Tibial nerve (tissue), 4 donors: ENCODE results near the gene NUTM2G.
"Not testable (repeated sequence)": the region's sequence is repeated elsewhere in the genome, so short reads cannot be mapped to it uniquely, and the experiment has no call there.

Experiments used
- CTCF ChIP-seq, 5 experiments: fragments of 200-600 bp in 3 of 5; fragments of 450-650 bp in 2 of 5; sonication (generic) in 3 of 5; IDR thresholded peaks; one replicate each; pipeline ENCODE4 v1.5.1; 2016 to 2019; ENCODE audit warnings: antibody characterized with exemption in 5 of 5, mild to moderate bottlenecking in 3 of 5, moderate library complexity in 2 of 5
- EP300 ChIP-seq, 2 donors: sonication (generic); formaldehyde crosslinking; IDR thresholded peaks; one replicate each; pipeline ENCODE4 v1.6.1; 2017; ENCODE audit warnings: antibody characterized with exemption in 2 of 2, mild to moderate bottlenecking in 1 of 2

- TF ChIP-seq CTCF, EP300 (IDR thresholded peaks at IDR 0.05): not testable (repeated sequence)
These were observed 55.5 kb downstream of the NUTM2G start for GRCh38 chr9:96984139-96984538.
